Measurements from ENCODE around the gene EFNA3.

DNA sequence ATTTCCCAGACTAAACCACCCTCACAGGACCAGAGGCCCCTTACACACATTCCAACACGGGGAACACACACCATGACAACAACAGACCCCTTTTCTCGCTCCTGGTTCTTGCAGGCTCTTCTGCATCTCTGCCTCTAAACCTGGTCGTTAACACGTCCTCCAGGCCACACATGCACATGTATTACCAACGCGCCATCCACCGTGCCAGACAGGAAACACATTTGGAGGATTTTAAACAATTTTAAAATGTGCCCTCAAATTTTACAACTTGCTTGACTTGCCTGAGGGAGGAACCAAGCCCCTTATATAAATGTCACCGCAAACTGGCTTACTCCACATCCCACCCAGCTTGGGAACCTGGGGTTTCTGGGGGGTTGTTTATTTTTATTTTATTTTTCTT is 32.2 kb downstream of the EFNA3 start:
- TF ChIP-seq CTCF (IDR thresholded peaks at IDR 0.05) (no peak), POLR2A (IDR thresholded peaks at IDR 0.05) (no peak)
